Measurements from ENCODE around the gene SLU7.

DNA sequence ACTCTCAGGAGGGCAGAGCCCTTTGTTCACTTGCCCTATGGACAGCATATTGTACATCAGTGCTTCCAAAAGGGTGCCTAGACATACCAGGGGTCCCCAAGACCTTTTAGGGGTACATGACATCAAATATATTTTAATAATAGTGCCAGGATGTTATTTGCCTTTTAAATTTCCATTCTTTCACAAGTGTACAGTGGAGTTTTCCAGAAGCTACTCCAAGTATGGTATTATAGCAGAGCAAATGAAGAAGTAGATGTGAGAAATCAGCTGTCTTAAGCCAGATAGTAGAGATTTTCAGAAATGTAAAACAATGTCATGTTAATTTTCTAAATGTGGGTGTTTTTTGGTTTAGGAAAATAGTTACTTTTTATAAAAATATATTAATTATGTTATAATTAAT lies 18.4 kb upstream of the SLU7 start:
- TF ChIP-seq CTCF (IDR thresholded peaks at IDR 0.05) (no peak), POLR2A (IDR thresholded peaks at IDR 0.05) (no peak), EP300 (IDR thresholded peaks at IDR 0.05) (no peak), POLR2AphosphoS5 (IDR thresholded peaks at IDR 0.05) (no peak)
